Erythroblast (primary cell): ENCODE results near the gene TNMD.

Experiments
- GATA1 ChIP-seq: IDR thresholded peaks from 2 replicates; pipeline ENCODE4 v1.6.1; 2011; ENCODE audit warnings: low read depth, mild to moderate bottlenecking, control low read depth, low read length, moderate library complexity
- POLR2A ChIP-seq: IDR thresholded peaks from 2 replicates; pipeline ENCODE4 v1.6.1; 2011; ENCODE audit warnings: mild to moderate bottlenecking, low read length

- TF ChIP-seq POLR2A (no peak), GATA1 (no peak)
These were observed 2.0 kb downstream of the TNMD start for GRCh38 chrX:100586747-100587146.
